Natural killer cell (primary cell): ENCODE data around the gene RASSF3. TPM values are rescaled to one million over a fixed set of nuclear protein-coding genes. Genes with fewer than 3 reads are reported as not detected.
A peak's percentile ranks its signal among the peaks of the same experiment; 100 is the strongest.

Source experiments
- ATAC-seq, 3 donors: fragments of 150-1000 bp in 2 of 3; fragments of 200-7000 bp in 1 of 3; cut with Tn5 transposase; 1 replicate in 1 of 3; 2 replicates in 2 of 3; pipeline ENCODE4 v1.10.0; 2021; ENCODE audit warnings: mild to moderate bottlenecking in 2 of 3, moderate library complexity in 2 of 3
- DNase-seq, 2 donors: peaks; one replicate each; pipeline versions ENCODE4 v3.0.0 to v3.0.0-alpha.2; 2013 to 2021; ENCODE audit warnings: mixed read lengths in 1 of 2
- H3K27ac ChIP-seq: one replicate; pipeline ENCODE4 v1.5.1; 2013; ENCODE audit warnings: mild to moderate bottlenecking, low read length
- H3K27me3 ChIP-seq: one replicate; pipeline ENCODE4 v1.6.1; 2013; ENCODE audit warnings: low read length; ENCODE audit not compliant: control insufficient read depth, insufficient read depth
- H3K36me3 ChIP-seq: one replicate; pipeline ENCODE4 v1.6.1; 2013; ENCODE audit warnings: low read length; ENCODE audit not compliant: control insufficient read depth, insufficient read depth
- H3K4me1 ChIP-seq: one replicate; pipeline ENCODE4 v1.6.1; 2013; ENCODE audit warnings: low read length; ENCODE audit not compliant: control insufficient read depth, insufficient read depth
- H3K4me3 ChIP-seq: one replicate; pipeline ENCODE4 v1.5.1; 2013; ENCODE audit warnings: low read length
- H3K9me3 ChIP-seq: one replicate; pipeline ENCODE4 v1.6.1; 2013; ENCODE audit warnings: low read length; ENCODE audit not compliant: control insufficient read depth, insufficient read depth
- H3K27ac Mint-ChIP-seq, 2 donors: one replicate each; pipeline ENCODE4 v1.8.0; 2022; ENCODE audit warnings: mild to moderate bottlenecking in 2 of 2, mixed read lengths in 2 of 2, moderate library complexity in 1 of 2
- H3K27me3 Mint-ChIP-seq, 2 donors: one replicate each; pipeline ENCODE4 v1.8.0; 2022; ENCODE audit warnings: low read depth in 2 of 2, mixed read lengths in 2 of 2
- H3K36me3 Mint-ChIP-seq: one replicate; pipeline ENCODE4 v1.8.0; 2022; ENCODE audit warnings: mixed read lengths
- H3K4me1 Mint-ChIP-seq, 2 donors: one replicate each; pipeline ENCODE4 v1.8.0; 2022; ENCODE audit warnings: mixed read lengths in 2 of 2
- H3K4me3 Mint-ChIP-seq: one replicate; pipeline ENCODE4 v1.8.0; 2022; ENCODE audit warnings: mild to moderate bottlenecking, moderate library complexity, mixed read lengths
- H3K9me3 Mint-ChIP-seq, 2 donors: one replicate each; pipeline ENCODE4 v1.8.0; 2022; ENCODE audit warnings: mixed read lengths in 2 of 2
- CTCF ChIP-seq: fragments of 200-600 bp; IDR thresholded peaks from one replicate; pipeline ENCODE4 v1.8.0; 2022; ENCODE audit warnings: antibody characterized with exemption
- WGBS: methylation state at CpG from one replicate; pipeline ENCODE4 v1.1.7; 2013; ENCODE audit warnings: missing lambda C conversion rate; ENCODE audit not compliant: insufficient coverage; 5-methylcytosine and 5-hydroxymethylcytosine counted together
- intact Hi-C: fragments of 100-400 bp; cut with micrococcal nuclease; formaldehyde crosslinking; loops from one replicate; pipeline ENCODE4 v1.14.2; 2022
- total RNA-seq, 4 donors: library from RNA; stranded (reverse); fragments of 120-200 nt in 1 of 4; gene quantifications; one replicate each; pipeline versions ENCODE4 v1.2.3 to v1.2.4, GENCODE V29; 2013 to 2022

The RASSF3 gene
- total RNA-seq, 3 donors from 2014 or later (not counting 1 experiment from before 2014, with no cell fraction given) = 63.4 to 105 (median 80.5) TPM

- H3K27me3 Mint-ChIP-seq = no peaks in the 10 kb centered on the region
- 93% methylated on average over 1 of the region's 1 CpG for WGBS
- H3K9me3 Mint-ChIP-seq = no peaks in the 10 kb centered on the region
- H3K4me3 ChIP-seq = no peak overlapping the region
- H3K36me3 Mint-ChIP-seq = no peaks in the 10 kb centered on the region
- H3K4me3 Mint-ChIP-seq = peak overlapping the region; percentile 70
- peak overlapping the region; percentile 94 to 98 for H3K27ac Mint-ChIP-seq
- peaks cover 37% of the 10 kb centered on the region for H3K36me3 ChIP-seq
- H3K4me1 ChIP-seq = peaks cover 34% of the 10 kb centered on the region
- intact Hi-C loops = loop anchor here (1.0 kb wide), 1 partner anchor 14 kb away; no protein-coding TSS in a partner anchor
- H3K27me3 ChIP-seq = no peaks in the 10 kb centered on the region
- ATAC-seq = peak in 1 of 3 donors; percentile 22
- H3K4me1 Mint-ChIP-seq = peaks cover 42 to 46% of the 10 kb centered on the region in 2 donors
- no peaks in the 10 kb centered on the region for H3K9me3 ChIP-seq
- H3K27ac ChIP-seq = peak overlapping the region; percentile 68
- no peak for TF ChIP-seq CTCF
- DNase-seq = no peak
Observed at GRCh38 chr12:64700532-64700931, 90.2 kb downstream of the RASSF3 start.

- H3K27me3 ChIP-seq = no peaks in the 10 kb centered on the region
- H3K27ac Mint-ChIP-seq = peak overlapping the region; percentile 94 to 98
- no peaks in the 10 kb centered on the region for H3K9me3 Mint-ChIP-seq
- ATAC-seq = peak in 1 of 3 donors; percentile 30
- H3K9me3 ChIP-seq = no peaks in the 10 kb centered on the region
- peaks cover 29% of the 10 kb centered on the region for H3K4me1 ChIP-seq
- no peaks in the 10 kb centered on the region for H3K27me3 Mint-ChIP-seq
- TF ChIP-seq CTCF = no peak
- H3K4me3 Mint-ChIP-seq = peak overlapping the region; percentile 70
- H3K27ac ChIP-seq = peak overlapping the region; percentile 68
- H3K4me3 ChIP-seq = no peak overlapping the region
- intact Hi-C loops = no loop called here
- peaks cover 32% of the 10 kb centered on the region for H3K36me3 ChIP-seq
- peaks cover 40% of the 10 kb centered on the region in 2 donors for H3K4me1 Mint-ChIP-seq
- no peaks in the 10 kb centered on the region for H3K36me3 Mint-ChIP-seq
- DNase-seq = peak in 1 of 2 donors; percentile 54
- 34% methylated on average over 5 of the region's 5 CpGs for WGBS
Observed at GRCh38 chr12:64701283-64701682, 91.0 kb downstream of the RASSF3 start.

GRCh38 chr12:64706306-64706705, 96.0 kb downstream of the RASSF3 start:
- no peaks in the 10 kb centered on the region for H3K9me3 Mint-ChIP-seq
- H3K27me3 Mint-ChIP-seq = no peaks in the 10 kb centered on the region
- Histone ChIP-seq H3K9me3 (no peaks in the 10 kb centered on the region), H3K27ac (no peak overlapping the region), H3K36me3 (peaks cover 4% of the 10 kb centered on the region), H3K4me3 (no peak overlapping the region), H3K4me1 (peaks cover 11% of the 10 kb centered on the region), H3K27me3 (no peaks in the 10 kb centered on the region)
- no peaks in the 10 kb centered on the region for H3K36me3 Mint-ChIP-seq
- no peak for ATAC-seq
- DNase-seq = no peak
- peaks cover 8 to 12% of the 10 kb centered on the region in 2 donors for H3K4me1 Mint-ChIP-seq
- H3K27ac Mint-ChIP-seq = no peak overlapping the region
- no peak for TF ChIP-seq CTCF
- 65% methylated on average over 3 of the region's 3 CpGs for WGBS
- intact Hi-C loops = no loop called here
- no peak overlapping the region for H3K4me3 Mint-ChIP-seq

- no peak for DNase-seq
- Histone ChIP-seq H3K4me1 (peaks cover 7% of the 10 kb centered on the region), H3K36me3 (peaks cover 4% of the 10 kb centered on the region), H3K9me3 (no peaks in the 10 kb centered on the region), H3K4me3 (no peak overlapping the region), H3K27me3 (no peaks in the 10 kb centered on the region), H3K27ac (no peak overlapping the region)
- no peaks in the 10 kb centered on the region for H3K36me3 Mint-ChIP-seq
- no peak overlapping the region for H3K27ac Mint-ChIP-seq
- ATAC-seq = no peak
- TF ChIP-seq CTCF = no peak
- peaks cover 5 to 12% of the 10 kb centered on the region in 2 donors for H3K4me1 Mint-ChIP-seq
- H3K4me3 Mint-ChIP-seq = no peak overlapping the region
- intact Hi-C loops = no loop called here
- no peaks in the 10 kb centered on the region for H3K27me3 Mint-ChIP-seq
- no peaks in the 10 kb centered on the region for H3K9me3 Mint-ChIP-seq
- WGBS = 92% methylated on average over 5 of the region's 5 CpGs
Observed at GRCh38 chr12:64706857-64707256, 96.6 kb downstream of the RASSF3 start.
